ENCODE data around the gene GOLGA6L9.
"Not testable (repeated sequence)": the region's sequence is repeated elsewhere in the genome, so short reads cannot be mapped to it uniquely, and the experiment has no call there.

The GOLGA6L9 gene

DNA sequence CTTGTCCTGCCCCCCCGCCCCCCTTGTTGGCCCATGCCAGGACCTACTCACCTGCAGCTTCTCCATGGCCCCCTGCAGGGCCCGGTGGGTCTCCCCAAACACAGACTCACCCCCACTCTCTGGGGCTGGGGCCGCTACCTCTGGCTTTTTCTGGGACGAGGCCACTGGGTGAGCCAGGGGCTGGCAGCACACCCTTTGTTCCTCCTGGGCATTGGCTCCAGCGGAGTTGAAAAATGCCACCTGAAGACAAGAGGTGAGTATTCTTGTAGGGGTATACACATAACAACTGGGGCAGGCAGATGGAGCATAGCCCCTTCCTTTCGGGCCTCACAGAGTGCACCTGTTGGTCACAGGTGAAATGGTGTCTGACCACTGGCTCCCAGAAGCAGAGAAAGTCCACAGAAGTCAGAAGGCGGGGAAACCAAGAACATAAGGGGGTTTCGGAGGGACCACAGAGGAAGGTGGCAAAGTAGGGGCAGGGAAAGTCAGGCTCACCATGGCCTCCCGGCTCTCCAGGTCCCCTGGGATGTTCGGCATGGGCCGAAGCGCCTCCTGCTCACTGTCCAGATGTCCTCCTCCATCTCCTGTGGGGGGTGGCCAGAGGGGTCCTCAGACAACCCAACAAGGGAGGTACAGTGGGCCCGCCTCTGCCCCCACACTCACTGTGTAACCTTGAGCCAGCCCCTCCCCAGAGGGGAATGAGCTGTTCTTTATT lies 47.9 kb downstream of the GOLGA6L9 start:
- POLR2A ChIA-PET; H3K9me3 ChIP-seq (ENCODE audit: control extremely low read depth in 1 of 5, control insufficient read depth in 4 of 5, insufficient read depth in 2 of 5, low read depth in 1 of 5, low read length in 4 of 5); H3K27ac ChIP-seq (ENCODE audit: insufficient read depth in 1 of 2, low read depth in 1 of 2, low read length in 2 of 2, poor library complexity in 1 of 2, severe bottlenecking in 2 of 2); H3K4me1 ChIP-seq (ENCODE audit: control extremely low read depth in 1 of 4, control insufficient read depth in 4 of 4, insufficient read depth in 4 of 4, low read length in 3 of 4); H3K4me3 ChIP-seq (ENCODE audit: control insufficient read depth in 1 of 7, extremely low read depth in 1 of 7, insufficient read depth in 4 of 7, low read depth in 2 of 7, low read length in 6 of 7); DNase-seq; H3K36me3 ChIP-seq (ENCODE audit: control insufficient read depth in 4 of 4, insufficient read depth in 4 of 4, low read length in 3 of 4); H3K27me3 ChIP-seq (replicated peaks in 2 of 5; ENCODE audit: control insufficient read depth in 4 of 5, insufficient read depth in 5 of 5, low read length in 4 of 5); CTCF ChIA-PET: not testable (repeated sequence)
- 100% methylated on average over 4 of the region's 13 CpGs for WGBS (ENCODE audit: insufficient coverage)

Measured in common myeloid progenitor, CD34-positive (primary cell).